Urinary bladder (tissue), 4 donors: Measurements from ENCODE around the gene TTLL3. TPM values are rescaled to one million over a fixed set of nuclear protein-coding genes. Genes with fewer than 3 reads are reported as not detected.
"Not testable (repeated sequence)": the region's sequence is repeated elsewhere in the genome, so short reads cannot be mapped to it uniquely, and the experiment has no call there.

Experiments used
- DNase-seq: peaks from one replicate; pipeline ENCODE4 v3.0.0-alpha.2; 2015; ENCODE audit errors: extremely low spot score
- H3K27ac ChIP-seq: one replicate; pipeline ENCODE4 v1.5.1; 2013; ENCODE audit warnings: low read depth, mild to moderate bottlenecking, moderate library complexity
- H3K36me3 ChIP-seq: one replicate; pipeline ENCODE4 v1.6.1; 2013; ENCODE audit warnings: mild to moderate bottlenecking, moderate library complexity; ENCODE audit not compliant: insufficient read depth
- H3K4me1 ChIP-seq: one replicate; pipeline ENCODE4 v1.6.1; 2013; ENCODE audit warnings: mild to moderate bottlenecking, moderate library complexity; ENCODE audit not compliant: insufficient read depth
- H3K4me3 ChIP-seq: one replicate; pipeline ENCODE4 v1.5.1; 2013; ENCODE audit warnings: low read depth, low read length
- WGBS: extraction: QIAGEN DNeasy Blood & Tissue Kit; methylation state at CpG from one replicate; pipeline ENCODE4 v1.1.7; 2013; 5-methylcytosine and 5-hydroxymethylcytosine counted together
- polyA plus RNA-seq: library from polyadenylated mRNA; stranded (reverse); fragments of 200-250 nt; gene quantifications from one replicate; pipeline ENCODE4 v1.2.3, GENCODE V29; 2013
- total RNA-seq: library from RNA; depleted of rRNA; stranded (reverse); fragments of >200 nt; gene quantifications from one replicate; pipeline ENCODE4 v1.2.3, GENCODE V29; 2014
- donor health status: healthy with polysubstance abuse.
- donor health status: healthy.

TTLL3 gene, protein sequence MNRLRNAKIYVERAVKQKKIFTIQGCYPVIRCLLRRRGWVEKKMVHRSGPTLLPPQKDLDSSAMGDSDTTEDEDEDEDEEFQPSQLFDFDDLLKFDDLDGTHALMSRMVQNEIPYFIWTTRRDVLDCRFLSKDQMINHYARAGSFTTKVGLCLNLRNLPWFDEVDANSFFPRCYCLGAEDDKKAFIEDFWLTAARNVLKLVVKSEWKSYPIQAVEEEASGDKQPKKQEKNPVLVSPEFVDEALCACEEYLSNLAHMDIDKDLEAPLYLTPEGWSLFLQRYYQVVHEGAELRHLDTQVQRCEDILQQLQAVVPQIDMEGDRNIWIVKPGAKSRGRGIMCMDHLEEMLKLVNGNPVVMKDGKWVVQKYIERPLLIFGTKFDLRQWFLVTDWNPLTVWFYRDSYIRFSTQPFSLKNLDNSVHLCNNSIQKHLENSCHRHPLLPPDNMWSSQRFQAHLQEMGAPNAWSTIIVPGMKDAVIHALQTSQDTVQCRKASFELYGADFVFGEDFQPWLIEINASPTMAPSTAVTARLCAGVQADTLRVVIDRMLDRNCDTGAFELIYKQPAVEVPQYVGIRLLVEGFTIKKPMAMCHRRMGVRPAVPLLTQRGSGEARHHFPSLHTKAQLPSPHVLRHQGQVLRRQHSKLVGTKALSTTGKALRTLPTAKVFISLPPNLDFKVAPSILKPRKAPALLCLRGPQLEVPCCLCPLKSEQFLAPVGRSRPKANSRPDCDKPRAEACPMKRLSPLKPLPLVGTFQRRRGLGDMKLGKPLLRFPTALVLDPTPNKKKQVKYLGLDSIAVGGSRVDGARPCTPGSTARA
- total RNA-seq, result 63.3 TPM
- 36.2 TPM for polyA plus RNA-seq

GRCh38 chr3:9809615-9810432 lies at the start of gene TTLL3:
Gene TTLL3, plus strand, starts transcription at chr3:9810262. Its CDS starts 400 bp downstream, at chr3:9810662.
- Histone ChIP-seq H3K27ac (peak within 1 kb of the TSS; percentile 94), H3K36me3 (peaks cover 5% of the 10 kb centered on the region), H3K4me1 (no peaks in the 10 kb centered on the region), H3K4me3 (peak within 1 kb of the TSS; percentile 69)
- under 1% methylated on average over 76 of the region's 76 CpGs for WGBS
- peak; percentile 56 for DNase-seq

- peaks cover 12% of the 10 kb centered on the region for H3K36me3 ChIP-seq
- no peak for DNase-seq
- H3K27ac ChIP-seq, result no peak overlapping the region
- no peak overlapping the region for H3K4me3 ChIP-seq
- no peaks in the 10 kb centered on the region for H3K4me1 ChIP-seq
- WGBS, result 94% methylated on average over 10 of the region's 10 CpGs
Observed at GRCh38 chr3:9760779-9761505, 49.1 kb upstream of the TTLL3 start.

DNA sequence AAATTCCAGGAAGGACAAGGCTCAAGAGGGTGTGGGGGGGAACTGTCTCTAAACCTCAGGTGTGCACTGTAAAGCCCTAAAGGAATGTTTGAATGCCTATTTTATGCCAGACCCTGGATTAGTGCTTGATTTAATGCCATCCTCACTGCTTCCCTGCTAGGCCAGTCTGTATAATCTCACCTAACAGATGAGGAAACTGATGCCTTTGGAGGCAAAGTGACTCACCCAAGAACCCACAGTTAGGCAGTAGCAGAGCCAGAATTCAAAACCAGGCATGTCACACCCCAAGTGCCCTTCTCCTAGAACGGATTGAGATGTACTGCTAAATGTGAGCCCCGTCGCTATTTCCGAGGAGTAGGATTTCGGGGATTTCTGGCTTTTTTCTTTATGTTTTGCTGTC lies 48.1 kb upstream of the TTLL3 start:
- WGBS, result 94% methylated on average over 5 of the region's 5 CpGs
- no peak for DNase-seq
- Histone ChIP-seq H3K4me1 (no peaks in the 10 kb centered on the region), H3K27ac (no peak overlapping the region), H3K36me3 (peaks cover 8% of the 10 kb centered on the region), H3K4me3 (no peak overlapping the region)

- no peak for DNase-seq
- WGBS, result 91% methylated on average over 8 of the region's 8 CpGs
- H3K4me1 ChIP-seq, result peaks cover 2% of the 10 kb centered on the region
- no peak overlapping the region for H3K4me3 ChIP-seq
- no peak overlapping the region for H3K27ac ChIP-seq
- H3K36me3 ChIP-seq, result no peaks in the 10 kb centered on the region
Observed at GRCh38 chr3:9762871-9763270, 47.2 kb upstream of the TTLL3 start.

DNA sequence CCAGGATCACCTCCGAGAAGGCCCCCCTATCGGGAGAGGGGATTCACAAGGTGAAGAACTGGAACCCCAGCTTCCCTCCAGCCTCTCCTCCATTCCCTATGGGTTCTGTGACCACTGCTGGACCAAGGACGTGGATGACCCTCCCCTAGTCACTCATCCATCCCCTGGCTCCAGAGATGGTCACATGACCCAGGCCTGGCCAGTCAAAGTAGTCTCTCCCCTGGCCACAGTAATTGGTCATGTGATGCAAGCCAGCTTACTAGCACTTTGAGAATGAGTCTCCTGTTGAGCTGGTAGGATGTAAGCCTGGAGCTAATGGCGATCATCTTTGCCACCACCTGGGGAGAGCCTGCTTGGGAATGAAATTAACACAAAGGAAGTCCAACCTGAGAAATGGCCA lies 44.2 kb upstream of the TTLL3 start:
- no peaks in the 10 kb centered on the region for H3K36me3 ChIP-seq

DNA sequence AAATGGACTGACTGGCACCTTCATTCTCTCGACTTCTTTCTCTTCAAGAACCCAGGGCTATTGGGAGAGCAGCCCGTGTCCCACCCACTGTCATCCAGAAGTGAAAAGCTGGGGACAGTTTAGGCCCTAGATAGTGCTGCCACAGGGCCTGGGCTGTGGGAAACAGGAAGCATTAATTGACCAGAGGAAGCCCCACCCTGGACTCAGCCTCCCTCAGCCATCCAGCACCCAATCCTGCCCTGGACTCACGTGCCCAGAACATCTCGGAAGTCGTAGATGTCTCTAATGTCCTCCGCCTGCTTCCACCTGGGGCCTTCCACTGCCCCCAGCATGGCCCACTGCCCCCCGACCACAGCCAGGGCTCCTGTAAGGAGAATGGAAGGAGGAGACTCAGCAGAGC lies 42.6 kb upstream of the TTLL3 start:
- H3K4me3 ChIP-seq, result no peak overlapping the region
- WGBS, result 65% methylated on average over 7 of the region's 7 CpGs
- no peaks in the 10 kb centered on the region for H3K36me3 ChIP-seq
- no peak for DNase-seq
- no peak overlapping the region for H3K27ac ChIP-seq
- peaks cover 4% of the 10 kb centered on the region for H3K4me1 ChIP-seq

More for the DNA sequence above, 44.2 kb upstream of the TTLL3 start:
- H3K4me3 ChIP-seq, result no peak overlapping the region
- no peak overlapping the region for H3K27ac ChIP-seq
- H3K4me1 ChIP-seq, result peaks cover 4% of the 10 kb centered on the region
- 81% methylated on average over 4 of the region's 4 CpGs for WGBS
- no peak for DNase-seq

- Histone ChIP-seq H3K4me3 (no peak overlapping the region), H3K4me1 (peaks cover 4% of the 10 kb centered on the region), H3K36me3 (no peaks in the 10 kb centered on the region), H3K27ac (no peak overlapping the region)
- DNase-seq, result no peak
- WGBS, result 59% methylated on average over 6 of the region's 6 CpGs
Observed at GRCh38 chr3:9768141-9768775, 41.8 kb upstream of the TTLL3 start.

DNA sequence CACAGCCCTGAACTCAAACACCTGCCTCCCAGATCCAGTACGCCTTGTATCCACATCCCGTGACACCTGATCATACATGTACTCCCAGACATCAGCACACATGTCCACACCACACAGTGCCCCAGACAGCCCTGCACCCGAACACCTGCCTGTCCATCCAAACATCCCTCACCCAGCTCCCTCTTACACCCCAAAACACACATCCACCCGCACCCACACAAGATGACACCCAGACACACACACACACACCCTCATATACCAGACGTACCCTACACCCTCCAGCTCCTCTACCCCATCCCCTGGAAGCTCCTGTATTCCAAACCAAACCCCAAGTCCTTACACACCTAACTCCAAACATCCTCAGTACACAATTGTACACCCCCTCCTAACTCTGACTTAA lies 41.0 kb upstream of the TTLL3 start:
- Histone ChIP-seq H3K4me1 (peaks cover 4% of the 10 kb centered on the region), H3K27ac (no peak overlapping the region), H3K4me3 (peak overlapping the region; percentile 61), H3K36me3 (no peaks in the 10 kb centered on the region)
- DNase-seq, result no peak
- WGBS, result 61% methylated on average over 5 of the region's 5 CpGs

DNA sequence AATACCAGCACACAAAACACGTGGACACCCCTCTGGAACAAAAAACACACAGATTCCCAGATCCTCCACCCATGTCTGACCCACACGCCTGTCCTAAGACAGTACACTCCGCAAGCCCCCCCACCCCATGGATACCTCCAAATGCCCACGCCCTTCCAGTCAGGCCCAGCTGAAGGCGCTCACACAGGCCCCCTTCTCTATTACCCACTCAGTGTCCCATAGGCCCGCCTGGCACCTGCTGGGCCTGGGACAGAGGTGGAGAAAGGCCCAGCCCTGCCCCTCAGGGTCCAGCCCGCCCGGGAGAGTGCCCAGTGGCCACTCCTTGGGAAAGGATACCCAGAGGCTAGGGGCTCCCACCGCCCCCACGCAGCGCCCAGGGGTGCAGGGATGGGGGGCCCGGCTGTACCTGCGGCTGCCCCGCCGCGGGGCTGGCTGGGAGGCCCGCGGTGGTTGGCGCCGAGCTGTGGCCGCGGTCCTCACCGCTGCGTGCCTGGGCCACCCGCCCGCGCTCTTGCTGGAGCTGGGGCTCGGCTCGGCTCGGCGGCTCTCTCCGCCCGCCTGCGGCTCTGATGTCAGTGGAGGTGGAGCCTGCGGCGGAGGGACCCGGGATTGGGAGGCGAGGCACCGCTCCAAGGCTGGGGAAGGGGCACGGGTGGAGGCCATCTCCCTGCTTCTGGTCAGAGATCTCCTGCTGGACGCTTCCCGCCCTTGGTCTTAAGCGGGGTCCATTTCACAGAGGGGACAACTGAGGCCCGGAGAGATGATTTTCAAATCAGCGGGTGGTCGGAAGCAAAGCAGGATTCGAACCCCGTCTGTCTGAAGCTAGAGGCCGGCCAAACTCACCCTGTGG lies 40.4 kb upstream of the TTLL3 start, which contains the start of gene CAMK1:
Gene CAMK1, minus strand, starts transcription at position 522 of the 850 bp plus-strand sequence. CDS start 2,198 bp downstream, outside the sequence.
- H3K27ac ChIP-seq, result peak within 1 kb of the TSS; percentile 81
- no peaks in the 10 kb centered on the region for H3K36me3 ChIP-seq
- H3K4me3 ChIP-seq, result peak within 1 kb of the TSS; percentile 61
- H3K4me1 ChIP-seq, result peaks cover 4% of the 10 kb centered on the region
- WGBS, result 1% methylated on average over 49 of the region's 49 CpGs
- no peak for DNase-seq

DNA sequence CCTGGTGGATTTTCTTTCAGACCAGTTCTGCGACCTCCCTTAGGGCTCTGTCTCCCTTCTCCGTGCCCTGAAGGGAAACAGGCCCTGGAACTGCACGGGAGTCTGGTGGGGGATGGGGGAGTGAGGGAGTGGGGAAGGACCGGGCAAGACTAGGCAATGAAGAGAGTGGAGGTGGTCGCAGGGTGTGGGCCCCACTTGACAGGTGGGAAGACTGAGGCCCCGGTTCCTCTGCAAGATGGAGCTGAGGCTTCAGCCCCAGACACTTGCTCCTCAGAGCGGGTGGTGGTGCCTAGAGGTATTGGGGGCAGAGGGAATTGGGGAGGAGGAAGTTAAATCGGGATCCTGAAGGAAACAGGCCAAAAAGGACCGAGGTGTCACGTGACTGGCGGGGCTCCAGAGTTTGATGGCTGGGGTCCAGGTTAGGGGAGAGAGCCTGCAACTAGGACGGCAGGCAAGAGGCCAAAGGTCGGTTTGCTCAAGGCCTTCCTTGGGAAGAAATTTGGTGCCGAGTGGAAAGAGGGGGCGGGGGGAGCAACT lies 39.7 kb upstream of the TTLL3 start:
- peaks cover 4% of the 10 kb centered on the region for H3K4me1 ChIP-seq

DNA sequence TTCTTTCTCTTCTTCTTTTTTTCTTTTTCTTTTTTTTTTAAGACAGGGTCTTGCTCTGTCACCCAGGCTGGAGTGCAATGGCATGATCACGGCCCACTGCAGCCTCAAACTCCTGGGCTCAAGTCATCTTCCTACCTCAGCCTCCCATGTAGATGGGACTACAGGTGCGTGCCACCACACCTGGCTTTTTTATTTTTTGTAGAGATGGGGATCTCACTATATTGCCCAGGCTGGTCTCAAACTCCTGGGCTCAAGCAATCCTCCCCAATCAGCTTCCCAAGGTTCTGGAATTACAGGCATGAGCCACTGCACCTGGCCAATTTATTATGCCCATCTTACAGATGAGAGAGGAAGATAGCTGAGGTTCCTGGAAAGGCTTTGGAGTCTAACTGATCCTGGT lies 39.1 kb upstream of the TTLL3 start:
- 85% methylated on average over 2 of the region's 2 CpGs for WGBS
- H3K27ac ChIP-seq, H3K4me1 ChIP-seq, H3K4me3 ChIP-seq, DNase-seq, H3K36me3 ChIP-seq: not testable (repeated sequence)

More for the DNA sequence above, 39.7 kb upstream of the TTLL3 start:
- Histone ChIP-seq H3K36me3 (no peaks in the 10 kb centered on the region), H3K4me3 (peak overlapping the region; percentile 61), H3K27ac (peak overlapping the region; percentile 81)
- no peak for DNase-seq
- WGBS, result 7% methylated on average over 15 of the region's 15 CpGs
